Fibroblast of skin of right quadriceps (primary cell): ENCODE measurements around the gene ARX.

Experiments used
- DNase-seq: peaks from one replicate; pipeline ENCODE4 v3.0.0-alpha.2; 2013

Gene ARX

GRCh38 chrX:24996096-24996709 lies 19.6 kb downstream of the ARX start:
- DNase-seq = no peak

GRCh38 chrX:24993879-24994278 lies 21.9 kb downstream of the ARX start:
- DNase-seq = no peak

- DNase-seq = no peak
Observed at GRCh38 chrX:24990535-24990934, 25.2 kb downstream of the ARX start.

- DNase-seq = no peak
Observed at GRCh38 chrX:24988314-24988713, 27.5 kb downstream of the ARX start.

- DNase-seq = no peak
Observed at GRCh38 chrX:24987731-24988130, 28.0 kb downstream of the ARX start.

GRCh38 chrX:24985120-24985519 lies 30.6 kb downstream of the ARX start:
- no peak for DNase-seq

GRCh38 chrX:24983931-24984330 lies 31.8 kb downstream of the ARX start:
- no peak for DNase-seq

- DNase-seq = peak; percentile 43
Observed at GRCh38 chrX:24982306-24982965, 33.3 kb downstream of the ARX start.

- DNase-seq = no peak
Observed at GRCh38 chrX:24981030-24981429, 34.7 kb downstream of the ARX start.

GRCh38 chrX:24979081-24979480 lies 36.7 kb downstream of the ARX start:
- DNase-seq = peak; percentile 14

- no peak for DNase-seq
Observed at GRCh38 chrX:24969812-24970211, 46.0 kb downstream of the ARX start.

GRCh38 chrX:24965372-24965771 lies 50.4 kb downstream of the ARX start:
- no peak for DNase-seq

GRCh38 chrX:24963823-24964222 lies 51.9 kb downstream of the ARX start:
- DNase-seq = peak; percentile 29

- no peak for DNase-seq
Observed at GRCh38 chrX:24961809-24962208, 54.0 kb downstream of the ARX start.

GRCh38 chrX:24956828-24957227 lies 58.9 kb downstream of the ARX start:
- peak; percentile 2 for DNase-seq

- DNase-seq = no peak
Observed at GRCh38 chrX:24955372-24955930, 60.3 kb downstream of the ARX start.

GRCh38 chrX:24954732-24955131 lies 61.0 kb downstream of the ARX start:
- no peak for DNase-seq
